Fibroblast of the conjunctiva (primary cell): ENCODE measurements around the gene DEFB110.

ENCODE experiments used
- DNase-seq: peaks from one replicate; pipeline ENCODE4 v3.0.0-alpha.2; 2010; ENCODE audit warnings: low read depth

The DEFB110 gene

DNA sequence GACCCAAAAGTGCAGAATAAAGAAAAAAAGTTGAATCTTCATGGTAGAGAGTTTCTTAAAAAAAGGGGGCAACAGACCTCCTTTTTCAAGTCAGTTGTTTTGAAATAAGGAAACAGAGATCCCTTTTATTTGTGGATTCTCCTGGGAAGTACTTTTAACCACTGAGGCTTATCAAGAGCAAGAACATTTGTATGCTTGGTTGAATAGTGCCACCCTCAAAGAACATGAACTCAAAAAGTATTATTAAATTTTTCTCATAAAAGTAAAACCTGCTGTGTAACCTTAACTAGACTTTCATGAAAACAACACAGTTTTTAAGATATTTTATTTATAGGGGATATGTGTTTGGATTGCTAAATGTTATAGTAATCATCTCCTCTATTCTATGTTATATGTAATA is at the start of gene DEFB110:
DEFB110 (minus strand) TSS at position 101 of the 400 bp plus-strand sequence; CDS start at position 42, 59 bp downstream.
- no peak for DNase-seq

DNA sequence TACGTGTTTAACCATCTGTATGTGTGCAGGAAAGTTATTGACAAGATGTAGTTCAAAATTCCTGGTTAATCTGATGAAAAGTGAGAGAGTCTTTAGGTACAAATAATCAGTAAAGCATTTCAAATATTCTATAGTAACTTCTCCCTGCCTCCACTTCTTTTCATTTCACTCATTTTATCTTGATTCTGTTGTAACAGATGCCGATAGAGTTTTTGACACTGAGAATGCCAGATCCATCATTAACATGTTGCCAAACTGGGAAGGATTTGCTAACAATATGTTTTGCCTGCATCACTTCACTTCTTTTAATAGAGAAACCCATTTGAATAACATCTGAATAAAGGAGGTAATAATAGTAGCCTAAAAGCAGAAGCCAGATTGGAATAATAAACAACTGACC is 48.3 kb upstream of the DEFB110 start:
- no peak for DNase-seq

DNA sequence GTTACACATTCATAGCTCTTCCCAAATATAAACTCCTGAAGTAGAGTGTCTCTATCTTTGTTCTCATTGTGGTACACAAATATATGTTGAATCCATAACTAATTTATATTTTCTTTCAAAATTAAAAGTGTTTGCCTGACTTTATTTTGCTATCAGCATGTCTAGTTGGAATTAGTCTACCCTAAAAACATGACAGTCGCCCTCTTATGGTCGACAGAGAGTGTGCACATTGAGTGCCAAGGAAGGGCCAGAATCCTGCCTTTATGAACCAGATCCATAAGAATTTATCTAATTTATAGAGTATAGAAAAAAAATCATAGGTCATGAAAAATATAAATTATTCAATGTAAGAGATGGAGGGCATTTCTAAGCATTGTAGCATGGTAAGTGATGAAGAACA is 40.3 kb upstream of the DEFB110 start:
- DNase-seq, result no peak

DNA sequence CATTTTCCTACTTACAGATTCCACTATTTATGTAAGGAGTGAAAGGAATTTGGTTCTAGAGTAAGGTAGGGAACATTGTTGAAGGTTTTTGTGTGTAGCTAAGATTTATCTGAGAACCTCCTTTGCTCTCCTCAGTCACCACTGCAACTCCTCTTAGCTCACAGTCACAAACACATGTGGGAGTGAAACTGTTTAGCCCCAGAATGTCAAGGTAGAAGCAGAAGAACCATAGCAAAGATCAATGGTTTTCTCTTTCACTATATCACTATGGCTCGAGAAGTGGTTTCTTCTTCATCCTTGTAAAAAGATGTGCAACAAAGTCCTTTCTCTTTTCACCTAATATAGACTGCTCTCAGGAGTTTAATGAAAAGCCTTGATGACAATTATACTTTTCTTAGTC is 34.4 kb upstream of the DEFB110 start:
- no peak for DNase-seq

DNA sequence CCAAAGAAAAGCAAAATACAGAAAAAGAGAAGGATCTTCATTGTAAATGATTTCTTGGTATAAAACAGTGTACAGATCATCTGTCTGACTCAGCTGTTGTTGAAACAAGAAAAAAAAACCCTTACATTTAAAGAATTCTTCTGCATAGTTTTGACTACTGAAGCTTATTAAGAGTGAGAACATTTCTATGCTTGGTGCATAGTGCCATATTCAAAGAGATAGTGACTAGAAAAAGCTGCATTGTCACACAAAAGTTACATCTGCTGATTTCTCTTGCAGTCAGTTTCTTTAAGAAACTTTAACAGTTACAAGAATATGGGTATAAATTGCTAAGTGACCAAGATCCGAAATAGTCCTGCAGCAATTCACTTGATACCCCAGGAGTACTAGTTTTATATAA is 28.0 kb upstream of the DEFB110 start, which contains the start of gene DEFB112:
DEFB112 (minus strand) TSS at position 101 of the 400 bp plus-strand sequence; CDS start at position 41, 60 bp downstream.
- no peak for DNase-seq

DNA sequence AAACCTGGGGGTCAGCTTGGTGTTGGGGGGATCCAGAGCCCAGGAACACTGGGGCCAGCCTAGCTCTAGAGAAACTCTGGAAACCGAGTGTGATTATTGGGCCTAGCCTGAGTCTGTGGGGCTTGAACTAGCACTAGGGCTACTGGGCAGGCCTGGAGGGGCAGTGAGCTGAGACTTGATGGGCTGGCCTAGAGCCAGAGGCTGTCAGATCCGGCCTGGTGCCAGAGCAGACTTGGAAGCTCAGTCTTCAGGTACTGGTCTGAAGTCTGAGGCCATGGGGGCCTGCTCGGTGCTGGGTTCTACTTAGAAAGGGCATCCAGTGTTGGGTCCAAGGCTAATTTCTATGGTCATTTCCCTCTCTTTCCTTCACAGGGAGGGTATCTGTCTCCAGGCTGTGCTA is 25.2 kb upstream of the DEFB110 start:
- DNase-seq, result no peak

DNA sequence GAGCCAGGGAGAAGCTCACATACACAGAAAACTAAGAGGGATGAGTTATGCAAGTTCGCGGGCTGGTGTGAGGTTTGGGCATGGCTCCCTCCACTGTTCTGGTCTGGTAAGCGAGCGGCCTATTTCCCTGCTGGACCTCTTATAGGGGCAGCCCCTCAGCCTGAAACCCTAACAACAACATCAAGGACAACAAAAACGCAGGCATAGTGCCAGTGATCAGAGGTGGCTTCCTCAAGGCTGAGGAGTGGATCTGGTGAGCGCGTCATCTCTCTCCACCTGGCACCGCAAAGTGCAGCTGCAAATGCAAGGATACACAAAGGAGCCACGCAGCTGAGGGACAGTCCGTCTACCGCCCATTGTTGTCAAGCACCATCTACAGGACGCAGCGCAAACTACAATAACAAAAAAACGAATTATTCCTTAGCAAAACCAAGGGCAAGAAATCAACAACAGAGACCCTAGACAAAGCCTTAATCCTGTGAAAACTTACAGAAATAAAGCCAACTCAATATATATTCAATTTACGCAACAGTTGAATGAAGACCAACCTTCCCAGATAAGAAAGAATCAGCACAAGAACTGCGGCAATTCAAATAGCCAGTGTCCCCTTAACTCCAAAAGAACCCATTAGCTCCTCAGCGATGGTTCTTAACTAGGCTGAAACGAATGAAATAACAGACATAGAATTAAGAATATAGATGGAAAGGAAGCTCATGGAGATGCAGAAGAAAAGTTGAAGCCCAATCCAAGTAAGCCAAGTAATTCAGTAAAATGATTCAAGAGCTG is 9.2 kb upstream of the DEFB110 start:
- no peak for DNase-seq

DNA sequence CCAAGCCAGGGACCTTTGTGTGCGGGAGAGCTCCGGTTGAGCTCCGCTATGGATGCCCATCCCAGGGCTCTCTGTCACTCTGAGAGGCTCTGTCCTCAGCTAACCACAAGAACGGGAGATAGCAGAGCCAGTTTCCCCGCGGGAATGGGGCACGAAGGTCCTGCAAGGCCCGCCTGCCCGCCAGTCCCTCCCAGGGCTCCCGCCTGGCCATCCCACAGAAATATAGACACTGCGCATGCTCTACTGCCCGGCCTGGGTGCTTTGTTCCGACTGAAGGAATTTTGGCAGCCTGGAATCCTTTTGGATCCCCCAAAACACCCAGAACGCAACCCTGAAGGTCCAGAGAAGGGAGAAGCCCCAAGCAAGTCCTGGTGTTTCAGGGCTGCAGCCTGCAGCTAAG is 8.6 kb upstream of the DEFB110 start:
- DNase-seq, result no peak

DNA sequence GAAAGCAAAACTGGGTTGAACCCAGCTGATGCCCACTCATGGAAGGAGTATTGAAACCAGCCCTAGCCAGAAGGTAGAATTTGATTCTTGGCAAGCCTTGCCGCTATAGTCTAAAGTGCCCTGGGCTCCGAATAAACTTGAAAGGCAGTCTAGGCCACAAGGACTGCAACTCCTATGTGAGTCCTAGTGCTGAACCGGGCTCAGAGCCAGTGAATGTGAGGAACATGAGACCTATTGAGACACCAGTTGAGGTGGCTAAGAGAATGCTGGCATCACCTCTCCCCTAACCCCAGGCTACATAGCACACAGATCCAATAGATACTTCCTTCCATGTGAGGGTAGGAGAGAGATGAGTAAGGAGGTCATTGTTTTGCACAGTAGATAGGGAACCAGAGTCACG is 3.5 kb upstream of the DEFB110 start:
- no peak for DNase-seq

DNA sequence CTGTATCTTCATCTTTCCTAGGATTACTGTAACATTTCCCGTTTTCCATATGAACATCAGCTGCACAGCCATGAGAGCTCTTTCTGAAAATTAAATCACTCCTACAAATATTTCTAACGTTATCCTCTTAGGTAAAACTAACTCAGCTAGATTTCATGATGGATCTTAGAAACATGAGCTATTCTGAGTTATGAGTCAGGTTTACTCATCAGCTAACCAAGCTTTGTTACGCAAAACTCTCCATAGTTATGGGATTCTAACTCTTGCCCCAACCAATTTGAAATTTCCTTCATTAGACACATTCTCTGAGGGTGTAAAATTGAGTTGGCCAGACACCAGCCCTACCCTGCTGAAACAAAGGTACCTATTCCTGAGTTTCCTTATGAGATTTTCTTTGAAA is 14.0 kb downstream of the DEFB110 start:
- no peak for DNase-seq

DNA sequence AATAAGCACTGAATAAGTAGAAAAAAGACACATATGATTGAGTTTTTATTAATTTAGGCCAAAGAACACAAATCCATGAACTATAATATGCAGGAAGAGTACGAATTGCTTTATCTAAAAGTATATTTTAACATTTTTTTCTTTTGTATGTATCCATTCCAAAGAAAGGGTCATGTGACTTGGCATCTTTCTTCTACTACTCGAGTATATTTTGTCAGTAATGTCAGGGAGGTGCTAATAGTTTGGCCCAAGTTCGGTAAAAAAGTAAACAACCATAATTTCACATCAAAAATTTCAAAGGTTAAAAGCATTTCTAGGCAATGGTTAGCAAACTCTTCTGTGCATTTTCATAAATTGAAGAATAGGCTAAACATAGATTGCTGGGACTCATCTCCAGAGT is 18.7 kb downstream of the DEFB110 start:
- DNase-seq, result no peak

DNA sequence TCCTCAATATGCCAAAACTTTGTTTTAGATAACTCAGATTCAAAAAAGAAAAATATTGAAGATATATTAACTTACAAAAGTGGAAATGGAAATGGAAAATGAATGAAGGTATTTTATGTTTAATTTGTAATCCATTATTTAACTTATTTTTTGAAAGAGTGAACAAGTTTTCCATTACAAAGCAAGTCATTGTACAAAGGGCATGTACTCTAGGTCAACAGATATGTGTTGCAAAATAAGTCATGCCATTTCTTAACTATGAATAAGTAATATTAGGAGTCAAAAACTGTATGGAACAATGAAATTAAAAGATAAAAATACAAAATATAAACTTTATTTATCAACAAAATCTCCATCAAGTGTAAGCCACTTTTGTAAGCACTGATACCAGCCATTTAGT is 26.5 kb downstream of the DEFB110 start:
- no peak for DNase-seq

DNA sequence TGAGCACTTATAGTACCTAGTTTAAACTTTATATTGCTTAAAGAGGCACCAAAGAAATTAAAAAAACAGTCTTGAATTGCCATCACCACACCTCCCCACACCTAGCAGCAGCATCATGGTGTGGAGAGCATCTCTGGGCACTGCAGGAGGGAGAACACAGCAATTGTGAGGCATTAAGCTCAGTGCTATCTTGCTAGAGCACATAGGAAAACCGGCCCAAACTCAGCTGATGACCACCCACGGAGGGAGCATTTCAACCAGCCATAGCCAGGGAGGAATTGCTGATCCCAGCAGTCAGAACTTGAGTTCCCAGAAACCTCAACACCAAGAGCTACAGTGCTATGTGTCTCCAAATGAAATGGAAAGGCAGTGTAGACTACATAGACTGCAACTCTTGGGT is 32.9 kb downstream of the DEFB110 start:
- DNase-seq, result no peak

DNA sequence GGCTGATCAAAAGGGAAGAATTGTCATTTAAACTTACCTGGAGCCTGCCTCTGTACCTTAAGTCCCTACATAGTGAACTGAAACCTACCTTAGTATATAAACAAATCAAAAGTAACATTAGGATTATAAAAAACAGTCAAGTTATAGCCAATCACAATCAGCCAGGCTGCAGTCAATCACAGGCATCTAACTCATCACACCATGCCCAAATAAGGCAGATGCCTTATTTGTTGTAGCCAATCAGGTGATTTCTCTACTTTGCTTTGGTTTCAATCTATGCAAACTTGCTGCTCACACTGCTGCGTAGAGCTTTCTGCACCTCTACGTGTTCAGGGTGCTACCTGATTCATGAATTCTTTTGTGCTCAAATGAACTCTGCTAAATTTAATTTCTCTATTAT is 34.0 kb downstream of the DEFB110 start:
- DNase-seq, result no peak

DNA sequence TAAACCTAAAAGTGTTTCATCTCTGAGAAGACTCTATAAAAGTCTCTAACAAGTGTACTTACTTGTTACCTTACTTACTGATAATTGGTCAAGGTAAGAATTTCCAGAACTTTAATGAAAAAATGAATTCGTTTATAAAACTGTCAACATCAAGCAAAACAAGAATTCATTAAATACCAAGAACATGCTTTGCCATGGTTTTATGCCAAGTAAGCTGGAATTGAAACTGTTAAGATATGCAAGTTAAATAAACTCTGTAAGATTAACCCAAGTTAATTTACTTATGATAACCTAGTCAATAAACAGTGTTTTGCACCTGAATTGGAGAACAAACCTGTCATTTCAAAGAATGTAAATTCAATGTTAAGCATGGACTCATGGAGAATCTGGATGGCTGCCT is 35.2 kb downstream of the DEFB110 start:
- DNase-seq, result no peak

DNA sequence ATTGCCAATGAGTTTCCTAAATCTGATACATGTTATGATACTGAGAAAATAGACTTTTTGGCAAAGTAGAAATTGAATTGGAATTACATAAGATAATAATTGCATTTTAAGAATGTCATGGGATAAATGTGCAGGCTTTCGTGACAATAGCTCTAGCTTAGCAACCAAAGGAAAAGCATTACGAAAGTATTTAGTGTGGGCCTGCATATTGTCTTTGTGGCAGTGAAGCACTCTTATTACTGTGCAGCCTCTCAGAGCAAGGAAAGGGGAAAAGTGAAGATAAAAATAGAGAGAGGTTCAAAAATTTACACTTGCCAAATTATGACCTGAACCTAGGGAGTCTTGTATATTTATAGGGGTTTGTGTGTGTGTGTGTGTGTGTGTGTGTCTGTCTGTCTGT is 39.7 kb downstream of the DEFB110 start:
- no peak for DNase-seq

DNA sequence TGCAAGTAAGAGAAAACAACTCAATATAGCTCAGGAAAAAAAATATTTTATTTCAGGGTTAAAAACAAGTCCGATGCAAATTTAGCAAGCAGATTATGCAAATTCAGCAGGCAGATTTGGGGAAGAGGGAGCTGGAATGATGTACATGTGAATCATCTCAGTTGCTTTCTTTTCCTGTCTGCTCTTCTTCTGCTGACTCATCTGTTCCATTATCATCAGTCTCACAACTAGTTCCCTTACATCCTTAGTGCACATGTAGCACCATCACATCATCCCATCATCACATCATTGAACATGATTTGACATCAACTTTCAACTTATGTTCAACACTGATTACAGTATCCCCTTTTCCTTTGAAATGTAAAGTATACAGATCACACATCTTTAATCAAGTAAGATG is 40.9 kb downstream of the DEFB110 start:
- no peak for DNase-seq

DNA sequence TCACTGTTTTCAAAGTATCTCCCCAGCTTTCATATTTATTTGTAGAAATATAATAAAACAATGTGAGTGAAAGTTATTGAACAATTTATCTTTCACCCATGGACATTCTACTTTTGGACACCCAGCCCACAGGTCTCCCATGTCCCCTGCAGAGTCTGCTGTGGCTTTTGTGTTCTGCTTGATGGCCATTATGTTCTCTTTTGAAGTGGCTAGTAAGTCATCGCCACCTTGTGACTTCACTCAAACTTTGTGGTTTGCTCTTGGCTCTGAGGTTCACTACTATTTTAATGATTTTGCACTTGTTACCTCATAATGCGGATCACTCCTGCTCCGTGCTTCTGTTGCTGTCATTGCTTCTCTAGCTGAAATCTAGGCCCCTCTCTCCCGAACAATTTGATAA is 42.2 kb downstream of the DEFB110 start:
- DNase-seq, result no peak

DNA sequence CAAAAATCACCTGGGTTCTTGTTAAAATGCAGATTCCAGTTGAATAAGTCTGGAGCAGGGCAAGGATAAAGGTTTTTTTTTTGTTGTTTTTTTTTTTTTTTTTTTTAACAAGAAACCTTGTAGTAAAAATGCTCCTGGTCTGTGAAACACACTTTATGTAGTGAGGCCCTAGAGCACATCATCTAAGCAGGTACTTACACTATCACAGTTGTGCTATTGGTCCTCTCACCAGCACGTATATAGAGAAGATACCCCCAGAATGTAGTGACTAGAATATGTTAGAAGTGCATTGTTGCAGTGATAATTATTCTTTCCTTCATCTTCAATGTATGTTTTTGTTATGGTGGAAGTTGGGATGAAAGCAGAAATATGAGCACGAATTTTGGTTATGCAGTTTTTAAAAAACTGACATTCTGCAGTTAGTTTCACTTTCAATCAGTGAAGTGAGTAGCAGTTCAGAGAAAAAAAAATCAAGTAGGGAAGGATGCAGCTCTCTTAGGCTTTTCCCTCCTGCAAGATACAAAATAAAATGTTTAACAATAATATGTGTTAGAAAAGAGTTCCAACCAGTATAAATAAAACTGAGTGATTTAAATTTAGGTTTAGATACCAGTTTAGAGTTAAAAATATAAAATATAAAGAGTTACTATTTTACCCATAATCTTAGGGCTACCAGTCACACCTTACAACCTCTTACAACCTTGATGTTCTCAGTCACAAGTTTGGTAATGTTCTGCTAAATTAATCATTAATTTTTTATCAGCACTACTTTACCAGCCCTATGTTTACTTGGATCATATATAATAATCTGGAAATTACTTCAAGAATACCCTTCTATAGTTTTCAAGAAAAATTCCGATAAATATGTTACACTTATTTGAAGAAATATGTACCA is 43.2 kb downstream of the DEFB110 start:
- DNase-seq, result no peak

DNA sequence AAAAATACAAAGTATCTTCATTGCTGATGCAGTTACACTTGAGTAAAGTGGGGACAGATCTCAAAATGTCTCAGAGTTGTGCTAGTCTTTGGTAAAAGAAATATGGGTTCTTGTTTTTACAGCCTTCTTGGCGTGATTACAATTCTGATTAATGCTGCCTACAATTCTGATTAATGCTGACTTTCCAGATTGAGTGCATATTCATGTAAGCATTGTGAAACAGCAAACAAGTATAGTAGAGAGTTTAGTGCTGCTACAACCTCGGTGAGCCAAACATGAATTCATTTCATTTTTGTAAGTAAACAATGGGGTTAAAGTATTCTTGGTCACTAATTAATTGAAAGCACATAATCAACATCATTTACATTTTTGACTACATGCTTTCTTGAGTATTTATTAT is 52.2 kb downstream of the DEFB110 start, which contains the start of gene DEFB113:
DEFB113 (minus strand) TSS at position 21 of the 400 bp plus-strand sequence; CDS start at position 21, 0 bp downstream.
- DNase-seq, result no peak
